GM20431 (cell line): ENCODE data around the gene NACA.

Source experiments
- in situ Hi-C: fragments of 300-500 bp; cut with MseI, MboI; formaldehyde crosslinking; loops from one replicate; pipeline ENCODE4 v1.15.0; 2020; ENCODE audit warnings: low sequenced_read_pairs; ENCODE audit not compliant: unreplicated experiment

Gene NACA

DNA sequence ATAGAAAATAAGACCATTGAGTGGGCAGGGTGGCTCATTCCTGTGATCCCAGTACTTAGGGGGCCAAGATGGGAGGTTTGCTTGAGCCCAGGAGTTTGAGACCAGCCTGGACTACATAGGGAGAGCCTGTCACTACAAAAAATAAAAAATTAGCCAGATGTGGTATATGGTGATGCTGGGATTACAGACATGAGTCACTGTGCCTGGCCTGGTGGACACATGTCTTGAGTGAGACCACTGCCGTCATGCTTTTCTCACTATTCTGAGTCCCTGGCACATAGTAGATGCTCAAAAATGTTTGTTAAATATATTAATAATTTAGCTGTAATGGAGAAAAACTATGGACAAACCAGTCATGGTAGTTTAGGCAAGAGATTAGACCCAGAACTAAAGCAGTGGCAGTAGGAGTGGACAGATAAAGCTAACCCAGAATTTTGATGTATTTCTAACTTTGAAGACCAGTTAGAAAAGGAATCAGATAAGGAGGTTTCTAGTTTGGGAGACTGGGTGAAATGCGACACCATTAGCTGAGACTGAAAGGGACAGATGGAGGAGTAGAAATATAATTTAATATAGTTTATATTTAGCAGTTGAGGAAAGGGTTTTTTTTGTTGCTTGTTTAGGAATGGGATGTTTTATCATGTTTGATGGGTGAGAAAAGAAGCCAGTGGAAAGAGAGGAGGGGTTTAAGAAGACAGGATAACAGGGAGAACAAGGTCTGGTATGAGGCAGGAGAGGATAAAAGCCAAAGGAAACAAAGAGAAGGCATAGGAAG, 29.6 kb downstream of the NACA start:
- in situ Hi-C loops = no loop called here

DNA sequence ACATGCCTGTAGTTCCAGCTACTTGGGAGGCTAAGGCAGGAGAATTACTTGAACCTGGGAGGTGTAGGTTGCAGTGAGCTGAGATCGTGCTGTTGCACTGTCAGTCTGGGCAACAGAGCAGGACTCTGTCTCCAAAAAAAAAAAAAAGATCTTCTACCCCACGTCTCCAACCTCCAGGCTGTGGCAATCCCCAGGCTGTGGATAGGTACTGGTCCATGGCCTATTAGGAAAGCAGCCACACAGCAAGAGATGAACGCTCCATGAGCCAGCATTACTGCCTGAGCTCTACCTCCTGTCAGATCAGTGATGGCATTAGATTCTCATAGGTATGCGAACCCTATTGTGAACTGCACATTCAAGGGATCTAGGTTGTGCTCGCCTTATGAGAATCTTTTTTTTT, 30.9 kb downstream of the NACA start:
- in situ Hi-C loops = no loop called here

DNA sequence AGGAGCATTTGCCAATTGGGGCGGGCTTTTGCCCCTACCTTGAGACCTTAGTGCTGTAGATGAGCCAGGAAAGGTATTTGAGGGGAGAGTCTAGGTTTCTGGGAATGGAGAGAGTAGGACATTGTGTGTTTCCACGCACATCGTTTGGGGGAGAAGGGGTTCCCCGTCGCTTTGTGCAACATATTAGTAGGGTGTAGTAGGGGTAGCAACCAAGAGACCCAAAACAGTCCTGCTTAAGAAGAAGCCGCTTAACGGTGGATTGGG, 36.3 kb downstream of the NACA start:
- in situ Hi-C loops = no loop called here

DNA sequence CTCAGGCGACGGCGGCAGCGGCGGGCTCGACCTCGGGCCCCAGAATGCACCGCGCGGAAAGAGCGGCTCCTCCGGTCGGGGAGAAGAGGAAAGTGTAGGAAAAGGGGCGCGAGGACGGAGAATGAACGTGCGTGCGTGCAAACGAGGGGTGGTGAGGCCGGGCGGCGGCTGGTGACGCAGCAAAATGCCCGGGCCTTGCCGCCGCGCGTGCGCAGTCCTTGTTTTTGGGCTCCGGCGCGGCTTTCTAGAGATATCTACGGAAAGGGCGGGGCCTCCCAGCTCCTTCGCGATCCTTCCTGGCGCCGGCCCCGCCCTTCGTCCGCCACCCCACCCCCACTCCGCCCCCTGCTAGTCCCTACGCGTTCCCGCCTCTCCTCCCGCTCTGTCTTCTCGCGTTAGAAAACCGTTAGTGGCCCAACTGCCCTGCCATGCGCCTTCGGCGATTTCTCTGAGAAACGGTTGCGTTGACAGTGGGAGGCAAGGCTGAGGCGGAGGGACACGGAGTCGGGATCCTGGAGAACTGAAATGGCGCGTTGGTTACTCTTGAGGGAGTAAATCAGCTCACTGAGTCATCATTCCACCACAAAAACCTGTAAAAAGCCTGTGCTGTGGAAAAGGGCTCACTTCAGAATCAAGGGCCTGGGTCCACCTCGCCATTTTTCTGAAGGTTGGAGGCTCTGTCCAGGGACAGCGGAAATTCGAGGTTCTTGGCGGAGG, 36.8 kb downstream of the NACA start, which contains the start of gene PTGES3:
PTGES3 (minus strand) TSS at position 156 of the 717 bp plus-strand sequence. CDS start 285 bp downstream, outside the sequence.
- in situ Hi-C loops = no loop called here

DNA sequence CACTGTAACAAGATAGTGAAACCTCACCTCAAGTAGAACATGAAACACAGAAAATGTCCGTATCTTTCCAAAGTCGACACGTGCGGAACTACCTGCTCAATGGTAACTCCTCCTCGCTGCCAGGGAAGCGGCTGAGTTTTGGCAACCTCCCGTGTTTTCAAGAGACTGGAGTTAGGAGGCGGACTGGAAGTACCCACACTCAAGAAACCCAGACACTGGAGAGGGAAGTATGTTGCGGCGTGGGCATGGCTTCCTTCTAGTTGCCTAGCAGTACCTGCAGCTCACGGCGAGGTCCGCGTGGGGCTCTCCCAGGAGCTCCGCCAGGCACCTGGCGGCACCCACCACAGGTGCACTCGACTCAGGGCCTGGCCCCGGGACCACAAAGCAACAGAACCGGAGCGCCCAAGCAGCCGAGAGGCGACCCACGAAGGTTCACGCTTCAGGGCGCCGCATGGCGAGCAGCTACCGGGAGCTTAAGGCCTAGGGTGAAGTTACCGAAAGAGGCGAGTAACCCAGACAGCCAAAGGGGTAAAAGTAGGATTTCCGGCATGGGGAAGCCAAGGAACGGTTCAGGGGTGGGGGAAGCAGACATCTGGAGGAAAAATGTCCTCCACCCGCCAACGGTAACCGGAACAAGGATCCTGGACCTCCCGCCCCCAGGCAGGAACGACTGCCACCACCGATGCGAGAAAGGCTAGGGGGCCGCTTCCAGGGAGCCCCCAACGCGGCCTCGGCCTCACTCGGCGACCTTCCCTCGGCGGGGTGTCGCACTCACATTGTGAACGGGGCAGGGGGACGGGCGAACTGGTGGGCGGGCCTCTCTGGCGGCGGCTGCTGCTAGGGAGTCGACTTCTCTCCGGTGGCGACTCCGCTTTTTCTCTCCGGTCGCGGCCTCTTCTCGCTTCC, 37.6 kb downstream of the NACA start:
- in situ Hi-C loops = no loop called here

DNA sequence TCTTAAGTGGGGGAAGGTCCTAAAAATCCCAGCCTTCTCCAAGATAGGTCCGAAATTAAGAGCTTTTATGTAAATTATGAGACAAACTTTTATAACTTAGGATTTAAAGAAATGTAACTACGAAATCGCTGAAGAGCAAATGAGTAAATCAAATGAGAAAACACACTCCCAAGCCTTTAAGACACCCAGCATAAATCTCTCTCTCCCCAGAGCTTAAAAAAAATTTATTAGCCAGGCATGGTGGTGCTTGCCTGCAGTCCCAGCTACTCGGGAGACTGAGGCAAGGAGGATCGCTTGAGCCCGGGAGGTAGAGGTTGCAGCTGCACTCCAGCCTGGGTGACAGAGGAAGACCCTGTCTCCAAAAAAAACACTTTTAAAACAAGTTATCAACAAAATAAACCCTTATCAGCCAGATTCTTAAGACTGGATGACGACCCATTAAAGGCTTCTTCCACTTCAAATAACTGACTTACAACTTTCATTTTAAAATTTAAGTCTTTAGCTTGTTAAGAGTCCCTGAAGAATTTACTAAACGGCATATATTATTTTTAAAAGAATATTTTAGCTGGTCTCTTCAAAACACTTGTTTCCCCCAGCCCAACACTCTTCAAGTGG, 40.2 kb downstream of the NACA start:
- in situ Hi-C loops = no loop called here

DNA sequence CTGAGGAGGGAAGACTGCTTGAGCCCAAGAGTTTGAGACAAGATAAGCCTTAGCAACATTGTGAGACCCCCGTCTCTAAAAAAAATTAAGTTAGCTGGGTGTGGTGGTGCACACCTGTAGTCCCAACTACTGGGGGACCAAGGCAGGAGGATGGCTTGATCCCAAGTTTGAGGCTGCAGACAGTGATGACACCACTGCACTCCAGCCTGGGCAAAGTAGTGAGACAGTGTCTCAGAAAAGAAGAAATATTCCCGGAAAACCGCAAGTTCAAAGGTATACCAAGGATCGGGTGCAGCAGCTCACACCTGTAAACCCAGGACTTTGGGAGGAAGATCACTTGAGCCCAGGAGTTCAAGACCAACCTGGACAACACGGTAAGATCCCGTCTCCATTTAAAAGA, 42.8 kb downstream of the NACA start:
- in situ Hi-C loops = no loop called here

DNA sequence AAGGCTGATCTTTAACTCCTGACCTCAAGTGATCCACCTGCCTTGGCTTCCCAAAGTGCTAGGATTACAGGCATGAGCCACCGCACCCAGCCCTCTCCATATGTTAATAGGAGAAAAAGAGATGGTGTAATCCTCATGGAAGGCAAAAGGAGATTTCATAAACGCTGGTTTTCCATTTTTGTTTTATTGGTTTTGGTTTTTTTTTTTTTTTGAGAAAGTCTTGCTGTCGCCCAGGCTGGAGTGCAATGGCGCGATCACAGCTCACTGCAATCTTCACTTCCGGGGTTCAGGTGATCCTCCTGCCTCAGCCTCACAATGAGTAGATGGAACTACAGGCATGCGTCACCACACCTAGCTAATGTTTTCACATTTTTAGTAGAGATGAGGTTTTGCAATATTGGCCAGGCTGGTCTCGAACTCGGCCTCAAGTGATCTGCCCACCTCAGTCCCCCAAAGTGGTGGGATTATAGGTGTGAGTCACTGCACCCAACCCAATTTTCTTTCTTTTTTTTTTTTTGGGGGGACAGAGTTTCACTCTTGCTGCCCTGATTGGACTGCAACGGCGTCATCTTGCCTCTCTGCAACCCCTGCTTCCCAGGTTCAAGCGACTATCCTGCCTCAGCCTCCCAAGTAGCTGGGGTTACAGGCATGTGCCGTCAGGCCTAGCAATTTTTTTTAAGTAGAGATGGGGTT, 45.1 kb downstream of the NACA start:
- in situ Hi-C loops = no loop called here

DNA sequence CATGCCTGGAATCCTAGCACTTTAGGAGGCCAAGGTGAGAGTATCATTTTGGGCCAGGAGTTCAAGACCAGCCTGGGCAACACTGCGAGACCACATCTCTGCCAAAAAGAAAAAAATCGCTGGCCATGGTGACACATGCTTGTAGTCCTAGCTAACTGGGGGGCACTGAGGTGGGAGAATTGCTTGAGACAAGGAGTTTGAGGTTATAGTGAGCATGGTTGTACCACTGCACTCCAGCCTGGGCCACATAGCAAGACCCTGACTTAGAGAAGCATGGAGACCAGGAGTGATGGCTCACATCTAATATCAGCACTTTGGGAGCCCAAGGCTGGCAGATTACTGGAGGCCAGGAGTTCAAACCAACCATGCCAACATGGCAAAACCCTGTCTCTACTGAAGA, 46.2 kb downstream of the NACA start:
- in situ Hi-C loops = no loop called here

DNA sequence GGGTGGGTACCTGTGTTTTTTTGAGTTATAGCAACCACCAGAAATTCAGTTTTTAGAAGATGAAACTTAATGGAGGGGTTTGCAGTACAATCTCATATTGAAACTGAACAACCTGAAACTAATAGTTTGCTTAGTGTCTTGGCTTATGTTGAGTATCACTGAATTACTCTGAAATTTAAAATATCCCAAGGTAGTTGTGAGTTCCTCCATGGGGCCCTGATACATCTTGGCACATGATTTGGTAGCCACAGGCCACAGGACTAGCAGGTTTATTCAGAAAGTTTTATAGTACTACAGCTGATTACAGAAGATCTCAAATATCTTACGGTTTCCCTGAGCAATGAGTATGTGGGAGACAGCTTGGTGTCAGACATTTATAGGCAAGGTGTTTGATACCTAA, 47.4 kb downstream of the NACA start:
- in situ Hi-C loops = no loop called here

DNA sequence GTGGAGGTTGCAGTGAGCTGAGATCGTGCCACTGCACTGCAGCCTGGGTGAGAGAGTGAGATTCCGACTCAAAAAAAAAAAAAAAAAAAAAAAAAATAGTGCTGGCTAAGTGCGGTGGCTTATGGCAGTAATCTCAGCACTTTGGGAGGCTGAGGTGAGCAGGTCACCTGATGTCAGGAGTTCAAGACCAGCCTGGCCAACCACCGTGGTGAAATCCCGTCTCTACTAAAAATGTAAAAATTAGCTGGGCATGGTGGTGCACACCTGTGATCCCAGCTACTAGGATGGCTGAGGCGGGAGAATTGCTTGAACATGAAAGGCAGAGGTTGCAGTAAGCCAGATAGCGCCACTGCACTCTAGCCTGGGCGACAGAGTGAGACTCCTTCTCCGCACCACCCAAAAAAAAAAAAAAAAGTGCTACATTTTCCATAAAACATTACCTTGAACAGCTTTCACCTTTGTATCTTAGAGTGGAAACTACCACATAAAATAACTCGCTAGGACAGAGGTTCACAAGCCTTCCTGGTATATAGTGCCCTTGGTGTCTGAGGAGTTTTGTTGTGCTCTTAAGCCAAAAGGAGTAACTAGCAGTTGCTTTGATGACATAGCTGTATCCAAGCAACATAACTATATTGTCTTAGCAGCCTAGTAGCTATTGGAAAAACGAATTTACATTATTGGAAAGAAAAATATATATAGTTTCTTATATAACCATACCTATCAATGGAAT, 48.1 kb downstream of the NACA start:
- in situ Hi-C loops = no loop called here

DNA sequence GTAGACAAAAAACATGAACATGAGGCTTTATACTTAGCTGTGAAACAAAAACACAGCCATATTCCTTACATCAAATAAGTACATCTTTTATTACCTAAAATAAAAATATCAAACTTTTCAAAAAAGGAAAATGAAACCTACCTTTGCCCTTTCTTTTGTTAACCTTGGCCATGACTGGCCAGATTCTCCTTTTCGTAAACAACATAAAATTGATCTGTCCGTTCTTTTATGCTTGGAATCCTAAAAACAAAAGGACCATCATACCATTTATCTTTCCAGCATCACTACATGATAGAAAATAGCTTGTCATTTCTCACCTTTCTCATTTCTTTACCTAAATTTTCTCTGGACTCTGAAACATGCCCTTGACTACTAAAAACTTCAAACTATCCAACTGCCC, 53.5 kb downstream of the NACA start:
- in situ Hi-C loops = no loop called here

DNA sequence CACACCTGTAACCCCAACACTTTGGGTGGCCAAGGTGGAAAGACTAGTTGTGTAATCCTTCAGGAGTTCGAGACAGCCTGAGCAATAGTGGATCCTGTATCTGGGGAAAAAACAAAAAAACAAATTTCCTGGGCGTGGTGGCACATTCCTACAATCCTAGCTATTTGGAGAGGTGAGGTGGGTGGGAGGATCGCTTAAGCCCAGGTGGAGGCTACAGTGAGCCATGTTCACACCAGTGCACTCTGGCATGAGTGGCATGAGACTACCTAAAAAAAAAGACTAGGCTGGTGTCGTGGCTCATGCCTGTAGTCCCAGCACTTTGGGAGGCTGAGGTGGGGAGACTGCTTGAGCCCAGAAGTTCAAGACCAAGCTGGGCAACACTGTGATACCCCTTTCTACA, 54.3 kb downstream of the NACA start:
- in situ Hi-C loops = no loop called here

DNA sequence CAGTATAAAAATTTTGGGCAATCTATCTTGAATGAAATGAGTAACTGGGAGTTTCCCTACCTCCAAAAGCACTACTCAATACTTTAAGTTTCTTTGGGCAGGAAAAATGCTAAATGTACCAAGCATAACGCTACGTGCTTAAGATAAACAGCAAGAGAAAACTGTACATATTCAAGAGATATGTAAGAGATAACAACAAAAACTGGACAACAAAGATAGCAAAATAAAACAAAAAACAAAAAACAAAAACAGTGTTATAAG, 57.0 kb downstream of the NACA start:
- in situ Hi-C loops = no loop called here
